Measurements from ENCODE around the gene TRIM36. TPM values are rescaled to one million over a fixed set of nuclear protein-coding genes. Genes with fewer than 3 reads are reported as not detected.

Gene TRIM36
- total RNA-seq, 2 donors from 2014 or later, result 0.08 to 0.33 TPM

- no peak for ATAC-seq
- no peaks in the 10 kb centered on the region for H3K36me3 Mint-ChIP-seq
- DNase-seq (ENCODE audit: low spot score), result no peak
- H3K9me3 Mint-ChIP-seq, result no peaks in the 10 kb centered on the region
- H3K4me3 Mint-ChIP-seq, result no peak overlapping the region
- no peaks in the 10 kb centered on the region for H3K4me1 Mint-ChIP-seq (ENCODE audit: low read depth in 2 of 2)
- no peak overlapping the region for H3K27ac Mint-ChIP-seq
- peaks cover 39 to 41% of the 10 kb centered on the region in 2 donors for H3K27me3 Mint-ChIP-seq
These were observed 85.4 kb downstream of the TRIM36 start for GRCh38 chr5:115084246-115084793.

- ATAC-seq (no peak), DNase-seq (ENCODE audit: low spot score) (no peak)
- no peak overlapping the region for H3K4me3 Mint-ChIP-seq
- peaks cover 21 to 24% of the 10 kb centered on the region in 2 donors for H3K27me3 Mint-ChIP-seq
- H3K4me1 Mint-ChIP-seq (ENCODE audit: low read depth in 2 of 2), result no peaks in the 10 kb centered on the region
- no peaks in the 10 kb centered on the region for H3K36me3 Mint-ChIP-seq
- no peak overlapping the region for H3K27ac Mint-ChIP-seq
- no peaks in the 10 kb centered on the region for H3K9me3 Mint-ChIP-seq
These were observed 89.6 kb downstream of the TRIM36 start for GRCh38 chr5:115079924-115080623.

Other genes starting within 250 kb of the TRIM36 start
- 10 to 100 TPM; 45.0 to 46.9 TPM for gene PGGT1B, start 93.0 kb upstream of the TRIM36 start, total RNA-seq
- gene CCDC112, start 126.7 kb upstream of the TRIM36 start, total RNA-seq, result under 1 TPM; 0.29 to 0.86 TPM